HCT116 (cell line): Measurements from ENCODE around the gene PRLR. TPM values are rescaled to one million over a fixed set of nuclear protein-coding genes. Genes with fewer than 3 reads are reported as not detected.

Experiments used
- ATAC-seq: fragments of 200-7000 bp; cut with Tn5 transposase; 2 replicates; pipeline ENCODE4 v1.9.1; 2020; ENCODE audit warnings: mild to moderate bottlenecking, moderate library complexity
- BruUV-seq: library from RNA; stranded (reverse); fragments of 400-500 nt; replicated peaks from 2 replicates; lab custom pipeline; 2021; lab: Mats Ljungman, UMichigan
- CTCF ChIA-PET: fragments of 300-600 bp; sonication (Branson Sonifier 250); formaldehyde crosslinking; loops from one replicate; lab custom pipeline; 2021; ENCODE audit warnings: antibody characterized with exemption; lab: Charles Lee
- POLR2A ChIA-PET: fragments of 300-600, 350-600 bp; sonication (Branson Sonifier 250); formaldehyde crosslinking; loops from one replicate; lab custom pipeline; 2021; ENCODE audit warnings: antibody characterized with exemption; lab: Charles Lee
- RAD21 ChIA-PET, 2 experiments: fragments of 300-600 bp; sonication (Branson Sonifier 250); formaldehyde crosslinking; loops; one replicate each; lab custom pipeline; 2023; ENCODE audit warnings: low total read pairs in 2 of 2; ENCODE audit not compliant: uncharacterized antibody in 2 of 2, unreplicated experiment in 2 of 2, low non-redundant PET in 1 of 2; lab: Charles Lee
- DNase-seq: peaks from one replicate; pipeline ENCODE4 v3.0.0-alpha.2; 2010; ENCODE audit warnings: low read depth, low spot score
- H2AFZ ChIP-seq: fragments of 200-600 bp; shearing (Covaris generic), sonication (generic); 2 replicates; pipeline ENCODE4 v1.6.1; 2017; ENCODE audit warnings: low read depth, mixed run types, mixed read lengths, antibody characterized with exemption, low read length; ENCODE audit not compliant: poor library complexity, severe bottlenecking
- H3K27ac ChIP-seq: 2 replicates; pipeline ENCODE4 v1.5.1; 2012; ENCODE audit warnings: low read depth, low read length
- H3K27me3 ChIP-seq: fragments of 200-600 bp; sonication (generic); 2 replicates; pipeline ENCODE4 v1.6.1; 2016; ENCODE audit warnings: mixed run types, low read length, mixed read lengths; ENCODE audit not compliant: insufficient read depth
- H3K36me3 ChIP-seq, 2 experiments: fragments of 200-500 bp in 1 of 2; fragments of 200-600 bp in 1 of 2; sonication (Bioruptor generic) in 1 of 2; sonication (generic) in 1 of 2; 2 replicates each; pipeline versions ENCODE4 v1.5.1 to v1.6.1; 2014 to 2016; ENCODE audit warnings: low read length in 2 of 2, inconsistent platforms in 1 of 2, mixed read lengths in 1 of 2, mixed run types in 1 of 2; ENCODE audit not compliant: insufficient read depth in 2 of 2, control insufficient read depth in 1 of 2
- H3K4me1 ChIP-seq, 2 experiments: fragments of 200-600 bp in 1 of 2; sonication (generic) in 1 of 2; 2 replicates each; pipeline versions ENCODE4 v1.5.1 to v1.6.1; 2012 to 2017; ENCODE audit warnings: low read length in 2 of 2, inconsistent platforms in 1 of 2, mild to moderate bottlenecking in 1 of 2, mixed read lengths in 1 of 2, mixed run types in 1 of 2, moderate library complexity in 1 of 2; ENCODE audit not compliant: insufficient read depth in 2 of 2, control insufficient read depth in 1 of 2
- H3K4me2 ChIP-seq: fragments of 200-600 bp; sonication (generic); 2 replicates; pipeline ENCODE4 v1.6.1; 2017; ENCODE audit warnings: mixed run types, low read length, mixed read lengths
- H3K4me3 ChIP-seq, 2 experiments: fragments of 200-600 bp in 1 of 2; sonication (generic) in 1 of 2; replicated peaks in 1 of 2; 2 replicates each; pipeline ENCODE4 v1.5.1; 2011 to 2016; ENCODE audit warnings: low read length in 2 of 2, control low read depth in 1 of 2, low read depth in 1 of 2, mild to moderate bottlenecking in 1 of 2, mixed read lengths in 1 of 2, mixed run types in 1 of 2
- H3K79me2 ChIP-seq: fragments of 200-600 bp; sonication (generic); 2 replicates; pipeline ENCODE4 v1.6.1; 2017; ENCODE audit warnings: mild to moderate bottlenecking, mixed run types, low read length, moderate library complexity, mixed read lengths; ENCODE audit not compliant: insufficient read depth
- H3K9ac ChIP-seq: fragments of 200-600 bp; sonication (generic); 2 replicates; pipeline ENCODE4 v1.6.1; 2016; ENCODE audit warnings: low read length, mixed read lengths
- H3K9me2 ChIP-seq: fragments of 200-600 bp; sonication (generic), shearing (Covaris generic); 2 replicates; pipeline ENCODE4 v1.6.1; 2017; ENCODE audit warnings: mixed run types, mild to moderate bottlenecking, moderate library complexity; ENCODE audit not compliant: insufficient read depth
- H3K9me3 ChIP-seq, 2 experiments: fragments of 200-500 bp in 1 of 2; fragments of 200-600 bp in 1 of 2; sonication (Bioruptor generic) in 1 of 2; sonication (generic) in 1 of 2; 2 replicates each; pipeline ENCODE4 v1.6.1; 2014 to 2017; ENCODE audit warnings: low read length in 2 of 2, mixed read lengths in 2 of 2, inconsistent platforms in 1 of 2, low read depth in 1 of 2, mild to moderate bottlenecking in 1 of 2, mixed run types in 1 of 2, moderate library complexity in 1 of 2; ENCODE audit not compliant: control insufficient read depth in 1 of 2, insufficient read depth in 1 of 2
- H4K20me1 ChIP-seq: fragments of 200-600 bp; sonication (generic), shearing (Covaris generic); 2 replicates; pipeline ENCODE4 v1.6.1; 2017; ENCODE audit warnings: mixed run types, mild to moderate bottlenecking, moderate library complexity; ENCODE audit not compliant: insufficient read depth
- ATF3 ChIP-seq: IDR thresholded peaks from 2 replicates; pipeline ENCODE4 v1.6.1; 2012
- CEBPB ChIP-seq: IDR thresholded peaks from 2 replicates; pipeline ENCODE4 v1.6.1; 2012; ENCODE audit warnings: low read depth
- EGR1 ChIP-seq: IDR thresholded peaks from 2 replicates; pipeline ENCODE4 v1.6.1; 2012; ENCODE audit warnings: low read depth
- ELF1 ChIP-seq: IDR thresholded peaks from 2 replicates; pipeline ENCODE4 v1.6.1; 2012; ENCODE audit warnings: low read depth, borderline replicate concordance
- FOSL1 ChIP-seq: IDR thresholded peaks from 2 replicates; pipeline ENCODE4 v1.6.1; 2012; ENCODE audit warnings: low read depth
- POLR2AphosphoS5 ChIP-seq: IDR thresholded peaks from 2 replicates; pipeline ENCODE4 v1.6.1; 2011; ENCODE audit warnings: mild to moderate bottlenecking, low read depth, low read length, moderate library complexity
- RAD21 ChIP-seq: IDR thresholded peaks from 2 replicates; pipeline ENCODE4 v1.6.1; 2012; ENCODE audit warnings: low read depth, mild to moderate bottlenecking
- SIN3A ChIP-seq: IDR thresholded peaks from 2 replicates; pipeline ENCODE4 v1.6.1; 2012; ENCODE audit warnings: low read depth
- SP1 ChIP-seq: IDR thresholded peaks from 2 replicates; pipeline ENCODE4 v1.6.1; 2012; ENCODE audit warnings: low read depth
- SRF ChIP-seq: IDR thresholded peaks from 2 replicates; pipeline ENCODE4 v1.6.1; 2012; ENCODE audit warnings: low read depth
- YY1 ChIP-seq: IDR thresholded peaks from 2 replicates; pipeline ENCODE4 v1.6.1; 2011; ENCODE audit warnings: low read length, low read depth, moderate library complexity, mild to moderate bottlenecking; ENCODE audit not compliant: insufficient replicate concordance; ENCODE audit errors: extremely low read depth
- ZBTB33 ChIP-seq: IDR thresholded peaks from 2 replicates; pipeline ENCODE4 v1.6.1; 2011; ENCODE audit warnings: mild to moderate bottlenecking, low read length, moderate library complexity; ENCODE audit not compliant: insufficient replicate concordance; ENCODE audit errors: extremely low read depth
- ZFX ChIP-seq: fragments of 450-650 bp; IDR thresholded peaks from 2 replicates; pipeline ENCODE4 v1.6.1; 2017
- ZNF274 ChIP-seq: fragments of 200-500 bp; sonication (Bioruptor generic); IDR thresholded peaks from 2 replicates; pipeline ENCODE4 v1.6.1; 2014; ENCODE audit warnings: mild to moderate bottlenecking, low read depth, low read length, inconsistent platforms
- intact Hi-C: fragments of 100-400 bp; cut with micrococcal nuclease; formaldehyde crosslinking; loops from 2 replicates; pipeline ENCODE4 v1.10.0; 2022
- total RNA-seq: library from RNA; stranded (reverse); gene quantifications from one replicate; pipeline ENCODE4 v1.2.1, GENCODE V29; 2021; ENCODE audit not compliant: unreplicated experiment
- TF ChIP-seq, protein P1 (sequence below): IDR thresholded peaks from 2 replicates; pipeline ENCODE4 v1.6.1; 2012; ENCODE audit warnings: low read depth

Gene PRLR
- total RNA-seq, 1 experiment from 2014 or later, result 0.10 TPM

DNA sequence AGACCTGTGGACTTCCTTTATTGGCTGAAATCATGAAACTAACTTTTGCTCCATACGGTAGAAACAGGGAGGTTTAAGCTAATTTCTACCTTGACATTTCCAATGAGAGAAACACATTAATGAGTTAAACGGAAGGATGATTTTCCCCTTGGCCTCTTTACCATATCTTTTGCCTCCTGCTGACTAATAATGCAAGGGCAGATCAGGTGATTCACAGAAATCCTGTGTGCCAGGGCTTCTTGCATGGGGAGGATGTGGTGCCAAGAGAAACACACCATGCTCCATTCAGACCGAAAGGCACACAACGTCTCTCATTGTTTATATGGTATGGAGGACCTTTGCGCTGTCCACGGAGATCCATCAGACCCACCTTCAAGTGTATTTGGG lies 17.4 kb upstream of the PRLR start:
- no peak overlapping the region for H2AFZ ChIP-seq
- DNase-seq, result no peak
- no peak overlapping the region for H3K4me3 ChIP-seq
- TF ChIP-seq CEBPB (no peak), POLR2AphosphoS5 (no peak), FOSL1 (no peak), RAD21 (no peak)
- TF ChIP-seq, all 23 proteins: peak for 0
- Histone ChIP-seq H3K4me1 (no peaks in the 10 kb centered on the region), H3K36me3 (no peaks in the 10 kb centered on the region), H3K27ac (no peak overlapping the region), H3K79me2 (no peaks in the 10 kb centered on the region), H4K20me1 (no peaks in the 10 kb centered on the region), H3K27me3 (peaks cover 4% of the 10 kb centered on the region), H3K4me2 (no peak overlapping the region), H3K9me2 (no peaks in the 10 kb centered on the region), H3K9me3 (no peaks in the 10 kb centered on the region), H3K9ac (no peak overlapping the region)
- intact Hi-C loops, result no loop called here
- POLR2A ChIA-PET, result no interaction called here
- no peak for ATAC-seq
- BruUV-seq, result no TSS peak
- RAD21 ChIA-PET, result no interaction called here
- CTCF ChIA-PET, result no interaction called here

- H3K4me2 ChIP-seq, result no peak overlapping the region
- H3K27me3 ChIP-seq, result peaks cover 6% of the 10 kb centered on the region
- BruUV-seq, result no TSS peak
- no peak overlapping the region for H3K27ac ChIP-seq
- ChIA-PET CTCF (no interaction called here), RAD21 (no interaction called here), POLR2A (no interaction called here)
- no peak for ATAC-seq
- no peak overlapping the region for H3K4me3 ChIP-seq
- no peaks in the 10 kb centered on the region for H3K4me1 ChIP-seq
- DNase-seq, result no peak
- intact Hi-C loops, result no loop called here
- no peaks in the 10 kb centered on the region for H3K36me3 ChIP-seq
- no peaks in the 10 kb centered on the region for H4K20me1 ChIP-seq
- H3K9me3 ChIP-seq, result no peaks in the 10 kb centered on the region
- no peaks in the 10 kb centered on the region for H3K9me2 ChIP-seq
- no peaks in the 10 kb centered on the region for H3K79me2 ChIP-seq
- no peak overlapping the region for H2AFZ ChIP-seq
- H3K9ac ChIP-seq, result no peak overlapping the region
- TF ChIP-seq ELF1 (no peak), SRF (no peak), ZBTB33 (no peak), EGR1 (no peak), SIN3A (no peak), ATF3 (no peak), SP1 (no peak), ZFX (no peak), YY1 (no peak), ZNF274 (no peak), FOSL1 (no peak), RAD21 (no peak)
- TF ChIP-seq, protein P1, sequence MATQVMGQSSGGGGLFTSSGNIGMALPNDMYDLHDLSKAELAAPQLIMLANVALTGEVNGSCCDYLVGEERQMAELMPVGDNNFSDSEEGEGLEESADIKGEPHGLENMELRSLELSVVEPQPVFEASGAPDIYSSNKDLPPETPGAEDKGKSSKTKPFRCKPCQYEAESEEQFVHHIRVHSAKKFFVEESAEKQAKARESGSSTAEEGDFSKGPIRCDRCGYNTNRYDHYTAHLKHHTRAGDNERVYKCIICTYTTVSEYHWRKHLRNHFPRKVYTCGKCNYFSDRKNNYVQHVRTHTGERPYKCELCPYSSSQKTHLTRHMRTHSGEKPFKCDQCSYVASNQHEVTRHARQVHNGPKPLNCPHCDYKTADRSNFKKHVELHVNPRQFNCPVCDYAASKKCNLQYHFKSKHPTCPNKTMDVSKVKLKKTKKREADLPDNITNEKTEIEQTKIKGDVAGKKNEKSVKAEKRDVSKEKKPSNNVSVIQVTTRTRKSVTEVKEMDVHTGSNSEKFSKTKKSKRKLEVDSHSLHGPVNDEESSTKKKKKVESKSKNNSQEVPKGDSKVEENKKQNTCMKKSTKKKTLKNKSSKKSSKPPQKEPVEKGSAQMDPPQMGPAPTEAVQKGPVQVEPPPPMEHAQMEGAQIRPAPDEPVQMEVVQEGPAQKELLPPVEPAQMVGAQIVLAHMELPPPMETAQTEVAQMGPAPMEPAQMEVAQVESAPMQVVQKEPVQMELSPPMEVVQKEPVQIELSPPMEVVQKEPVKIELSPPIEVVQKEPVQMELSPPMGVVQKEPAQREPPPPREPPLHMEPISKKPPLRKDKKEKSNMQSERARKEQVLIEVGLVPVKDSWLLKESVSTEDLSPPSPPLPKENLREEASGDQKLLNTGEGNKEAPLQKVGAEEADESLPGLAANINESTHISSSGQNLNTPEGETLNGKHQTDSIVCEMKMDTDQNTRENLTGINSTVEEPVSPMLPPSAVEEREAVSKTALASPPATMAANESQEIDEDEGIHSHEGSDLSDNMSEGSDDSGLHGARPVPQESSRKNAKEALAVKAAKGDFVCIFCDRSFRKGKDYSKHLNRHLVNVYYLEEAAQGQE, result no peak
Measured at GRCh38 chr5:35246900-35247647, 16.8 kb upstream of the PRLR start.
